ENCODE data around the gene SPRN.

Gene SPRN

GRCh38 chr10:133401981-133402725 lies 22.3 kb downstream of the SPRN start:
- no peak for TF ChIP-seq POLR2AphosphoS5 (IDR thresholded peaks at IDR 0.05; ENCODE audit: low read depth, low read length)
- no peak for TF ChIP-seq SIN3A (IDR thresholded peaks at IDR 0.05; ENCODE audit: borderline replicate concordance, insufficient read depth, low read length)
- no peak for TF ChIP-seq TAF1 (IDR thresholded peaks at IDR 0.05; ENCODE audit: borderline replicate concordance, insufficient read depth, low read length)
- no peak for TF ChIP-seq FOXP2 (optimal IDR thresholded peaks at IDR 0.05; ENCODE audit: borderline replicate concordance, extremely low read depth, extremely low read length, insufficient read depth)
- no peak for TF ChIP-seq REST (IDR thresholded peaks at IDR 0.05; ENCODE audit: insufficient read depth in 1 of 2, low read depth in 2 of 2, low read length in 2 of 2)

GRCh38 chr10:133401500-133401899 lies 22.9 kb downstream of the SPRN start:
- TF ChIP-seq SIN3A (IDR thresholded peaks at IDR 0.05; ENCODE audit: borderline replicate concordance, insufficient read depth, low read length) (no peak), FOXP2 (optimal IDR thresholded peaks at IDR 0.05; ENCODE audit: borderline replicate concordance, extremely low read depth, extremely low read length, insufficient read depth) (no peak), TAF1 (IDR thresholded peaks at IDR 0.05; ENCODE audit: borderline replicate concordance, insufficient read depth, low read length) (no peak), POLR2AphosphoS5 (IDR thresholded peaks at IDR 0.05; ENCODE audit: low read depth, low read length) (no peak), REST (IDR thresholded peaks at IDR 0.05; ENCODE audit: insufficient read depth in 1 of 2, low read depth in 2 of 2, low read length in 2 of 2) (no peak)

GRCh38 chr10:133400624-133401424 lies 23.6 kb downstream of the SPRN start:
- TF ChIP-seq POLR2AphosphoS5 (IDR thresholded peaks at IDR 0.05; ENCODE audit: low read depth, low read length) (no peak), REST (IDR thresholded peaks at IDR 0.05; ENCODE audit: insufficient read depth in 1 of 2, low read depth in 2 of 2, low read length in 2 of 2) (no peak), SIN3A (IDR thresholded peaks at IDR 0.05; ENCODE audit: borderline replicate concordance, insufficient read depth, low read length) (no peak), FOXP2 (optimal IDR thresholded peaks at IDR 0.05; ENCODE audit: borderline replicate concordance, extremely low read depth, extremely low read length, insufficient read depth) (no peak), TAF1 (IDR thresholded peaks at IDR 0.05; ENCODE audit: borderline replicate concordance, insufficient read depth, low read length) (no peak)

GRCh38 chr10:133399123-133399601 lies 25.3 kb downstream of the SPRN start:
- TF ChIP-seq POLR2AphosphoS5 (IDR thresholded peaks at IDR 0.05; ENCODE audit: low read depth, low read length) (no peak), FOXP2 (optimal IDR thresholded peaks at IDR 0.05; ENCODE audit: borderline replicate concordance, extremely low read depth, extremely low read length, insufficient read depth) (no peak), SIN3A (IDR thresholded peaks at IDR 0.05; ENCODE audit: borderline replicate concordance, insufficient read depth, low read length) (no peak), TAF1 (IDR thresholded peaks at IDR 0.05; ENCODE audit: borderline replicate concordance, insufficient read depth, low read length) (no peak), REST (IDR thresholded peaks at IDR 0.05; ENCODE audit: insufficient read depth in 1 of 2, low read depth in 2 of 2, low read length in 2 of 2) (no peak)
